HT1080 (cell line): ENCODE data around the gene ZHX3. TPM values are rescaled to one million over a fixed set of nuclear protein-coding genes. Genes with fewer than 3 reads are reported as not detected.
"Not testable (repeated sequence)": the region's sequence is repeated elsewhere in the genome, so short reads cannot be mapped to it uniquely, and the experiment has no call there.

ENCODE experiments used
- DNase-seq: peaks from one replicate; pipeline ENCODE4 v3.0.0-alpha.2; 2015; ENCODE audit warnings: low read depth
- total RNA-seq: library from RNA; depleted of rRNA; stranded (reverse); fragments of >200 nt; shearing (Covaris generic); gene quantifications from 2 replicates; pipeline ENCODE4 v1.2.3, GENCODE V29; 2014

The ZHX3 gene
- total RNA-seq, 1 experiment from 2014 or later, result 22.0 TPM

DNA sequence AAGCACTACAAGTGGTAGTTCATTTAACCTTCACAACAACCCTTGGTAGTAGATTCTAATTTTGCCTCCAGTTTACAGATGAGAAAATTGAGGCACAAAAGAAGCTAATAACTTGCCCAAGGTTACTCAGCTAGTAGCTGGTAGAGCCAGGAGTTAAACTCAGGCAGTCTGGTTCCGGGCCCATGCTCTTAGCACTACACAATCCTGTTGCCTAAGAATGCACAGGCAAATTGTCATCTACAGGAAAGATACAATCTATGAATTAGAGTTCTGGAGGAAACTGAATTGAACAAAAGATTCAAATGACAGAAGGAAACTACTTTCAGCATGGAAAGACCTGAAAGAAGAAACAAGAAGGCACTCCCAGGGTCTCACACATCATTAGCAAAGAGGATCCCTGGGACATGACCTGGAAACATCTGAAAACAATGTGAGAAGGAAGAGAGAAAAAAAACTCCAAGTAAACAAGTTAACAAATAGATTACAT is 56.8 kb downstream of the ZHX3 start:
- no peak for DNase-seq

- no peak for DNase-seq
Observed at GRCh38 chr20:41259309-41259708, 58.2 kb downstream of the ZHX3 start.

GRCh38 chr20:41258474-41258873 is 59.1 kb downstream of the ZHX3 start:
- no peak for DNase-seq

DNA sequence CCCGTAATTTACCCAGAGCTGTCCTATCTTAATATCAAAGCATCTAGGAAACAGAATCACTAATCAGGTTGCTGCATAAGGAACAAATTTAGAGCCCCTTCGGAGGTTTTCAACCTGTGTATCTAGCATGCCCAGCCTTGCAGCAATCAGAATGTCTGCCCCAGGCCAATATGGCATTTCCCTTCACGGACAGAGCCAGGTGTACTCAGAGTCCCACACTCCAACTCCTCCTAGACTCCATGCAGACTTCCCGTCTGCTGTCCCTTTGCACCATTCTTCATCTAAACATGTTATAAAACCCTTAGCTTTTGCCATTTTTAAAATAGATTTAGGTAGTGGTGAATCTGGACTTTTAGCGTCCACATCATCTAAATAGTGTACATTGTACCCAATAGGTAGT is 61.0 kb downstream of the ZHX3 start:
- no peak for DNase-seq

- DNase-seq, result no peak
Observed at GRCh38 chr20:41255655-41256054, 61.9 kb downstream of the ZHX3 start.

- DNase-seq, result peak; percentile 90
Observed at GRCh38 chr20:41249411-41250281, 67.9 kb downstream of the ZHX3 start.

GRCh38 chr20:41248368-41249024 is 69.0 kb downstream of the ZHX3 start:
- peak; percentile 29 for DNase-seq

GRCh38 chr20:41247523-41248367 is 69.8 kb downstream of the ZHX3 start:
- no peak for DNase-seq

GRCh38 chr20:41245086-41245707 is 72.3 kb downstream of the ZHX3 start:
- DNase-seq, result no peak

- no peak for DNase-seq
Observed at GRCh38 chr20:41242807-41243206, 74.7 kb downstream of the ZHX3 start.

- no peak for DNase-seq
Observed at GRCh38 chr20:41242352-41242751, 75.2 kb downstream of the ZHX3 start.

- DNase-seq, result not testable (repeated sequence)
Observed at GRCh38 chr20:41237233-41237632, 80.3 kb downstream of the ZHX3 start.

DNA sequence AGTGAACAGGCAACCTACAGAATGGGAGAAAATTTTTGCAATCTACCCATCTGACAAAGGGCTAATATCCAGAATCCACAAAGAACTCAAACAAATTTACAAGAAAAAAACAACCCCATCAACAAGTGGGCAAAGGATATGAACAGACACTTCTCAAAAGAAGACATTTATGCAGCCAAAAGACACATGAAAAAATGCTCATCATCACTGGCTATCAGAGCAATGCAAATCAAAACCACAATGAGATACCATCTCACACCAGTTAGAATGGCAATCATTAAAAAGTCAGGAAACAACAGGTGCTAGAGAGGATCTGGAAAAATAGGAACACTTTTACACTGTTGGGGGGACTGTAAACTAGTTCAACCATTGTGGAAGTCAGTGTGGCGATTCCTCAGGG is 80.7 kb downstream of the ZHX3 start:
- not testable (repeated sequence) for DNase-seq

- no peak for DNase-seq
Observed at GRCh38 chr20:41234546-41234945, 83.0 kb downstream of the ZHX3 start.

DNA sequence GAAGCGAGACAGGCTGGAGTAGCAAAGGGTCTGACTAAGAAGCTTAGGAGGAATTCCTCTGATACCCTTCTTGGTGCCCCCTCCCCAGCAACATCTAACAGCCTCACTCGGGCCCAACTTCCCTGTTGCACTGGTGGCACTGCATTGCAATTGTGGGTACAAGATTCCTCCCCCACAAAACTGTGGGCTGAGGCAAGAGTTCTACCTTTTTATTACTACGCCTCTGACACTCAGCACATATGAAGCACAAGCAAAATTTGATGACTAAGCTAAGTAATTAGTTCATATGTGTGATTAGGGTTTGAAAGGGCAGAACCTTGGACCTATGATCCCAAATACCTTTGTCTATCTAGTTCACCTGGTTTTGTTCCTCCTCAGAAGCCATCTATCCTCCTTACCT is 83.5 kb downstream of the ZHX3 start:
- DNase-seq, result no peak

GRCh38 chr20:41232973-41233926 is 84.3 kb downstream of the ZHX3 start:
- DNase-seq, result peak; percentile 85

GRCh38 chr20:41231136-41231535 is 86.4 kb downstream of the ZHX3 start:
- no peak for DNase-seq

DNA sequence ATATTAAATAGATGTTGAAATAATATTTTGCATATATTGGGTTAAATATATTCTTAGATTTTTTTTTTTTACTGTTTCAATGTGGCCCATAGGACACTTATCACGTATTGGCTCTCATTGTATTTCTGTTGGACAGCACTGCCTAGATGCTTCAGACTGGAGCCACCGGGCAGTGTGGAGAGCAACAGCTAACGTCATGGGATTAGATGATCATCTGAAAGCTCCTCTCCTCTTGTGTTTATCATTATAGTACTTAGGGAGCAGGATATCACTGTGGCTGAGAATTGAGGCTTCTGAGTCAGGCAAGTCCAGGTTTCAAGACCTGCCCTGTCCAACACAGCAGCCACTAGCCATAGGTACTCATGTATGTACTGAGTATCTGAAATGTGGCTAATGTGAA is 87.4 kb downstream of the ZHX3 start:
- no peak for DNase-seq

DNA sequence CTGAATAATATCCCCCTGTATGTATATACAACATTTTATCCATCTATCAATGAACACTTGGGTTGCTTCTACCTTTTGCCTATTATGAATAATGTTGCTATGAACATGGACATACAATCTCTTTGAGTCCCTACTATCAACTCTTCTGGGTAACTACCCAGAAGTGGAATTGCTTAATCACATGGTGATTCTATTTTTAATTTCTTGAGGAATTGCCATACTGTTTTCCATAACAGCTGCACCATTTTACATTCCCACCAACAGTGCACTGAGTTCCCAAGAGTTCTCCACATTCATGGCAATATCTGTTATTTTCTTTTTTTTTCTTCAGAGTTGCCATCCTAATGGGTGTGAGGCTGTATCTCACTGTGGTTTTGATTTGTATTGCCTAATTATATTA is 88.3 kb downstream of the ZHX3 start:
- no peak for DNase-seq

GRCh38 chr20:41228858-41229257 is 88.7 kb downstream of the ZHX3 start:
- peak; percentile 46 for DNase-seq
